Liver (tissue), 3 donors: ENCODE measurements around the gene MSI2.

Experiments
- GABPA ChIP-seq, 2 donors: IDR thresholded peaks in 1 of 2; conservative IDR thresholded peaks in 1 of 2; 2 replicates each; pipeline ENCODE4 v1.6.1; 2016; ENCODE audit warnings: antibody characterized with exemption in 2 of 2, mild to moderate bottlenecking in 1 of 2, moderate library complexity in 1 of 2
- RAD21 ChIP-seq, 2 donors: IDR thresholded peaks; 2 replicates each; pipeline ENCODE4 v1.6.1; 2016; ENCODE audit warnings: antibody characterized with exemption in 2 of 2, mild to moderate bottlenecking in 2 of 2
- TF ChIP-seq, protein P1 (sequence below): fragments of 150-350 bp; IDR thresholded peaks from 2 replicates; pipeline ENCODE4 v1.5.1; 2017; ENCODE audit warnings: improper control_type of control experiment, low read depth, low read length; ENCODE audit not compliant: missing input control
- TF ChIP-seq, protein P2 (sequence below): IDR thresholded peaks from 2 replicates; pipeline ENCODE4 v1.6.1; 2016; ENCODE audit warnings: antibody characterized with exemption
- TF ChIP-seq, protein P3 (sequence below): IDR thresholded peaks from 2 replicates; pipeline ENCODE4 v1.6.1; 2016; ENCODE audit warnings: antibody characterized with exemption
- TF ChIP-seq, protein P4 (sequence below): IDR thresholded peaks from 2 replicates; pipeline ENCODE4 v1.6.1; 2016; ENCODE audit warnings: antibody characterized with exemption, mild to moderate bottlenecking
- TF ChIP-seq, protein P5 (sequence below): IDR thresholded peaks from 2 replicates; pipeline ENCODE4 v1.6.1; 2016; ENCODE audit warnings: antibody characterized with exemption
- donor health status: healthy.
- donor health status: healthy.

DNA sequence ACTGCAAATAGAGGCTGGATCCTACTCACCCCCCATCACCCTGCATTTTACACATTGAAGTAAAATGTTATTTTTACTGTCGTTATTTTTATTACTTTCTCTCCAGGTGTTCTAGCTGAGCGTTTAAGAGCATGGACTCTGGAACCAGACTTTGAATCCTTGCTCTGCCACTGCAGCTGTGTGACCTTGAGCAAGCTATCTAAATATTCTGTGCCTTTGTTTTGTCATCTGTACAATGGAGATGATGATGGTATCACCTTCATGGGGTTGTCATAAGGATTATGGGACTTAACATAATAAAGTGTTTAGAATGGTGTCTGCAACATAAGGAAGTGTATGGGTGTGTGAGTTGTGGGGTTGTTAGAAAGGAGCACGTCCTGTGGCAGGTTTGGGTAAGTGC lies 17.8 kb downstream of the MSI2 start:
- TF ChIP-seq, protein P1, sequence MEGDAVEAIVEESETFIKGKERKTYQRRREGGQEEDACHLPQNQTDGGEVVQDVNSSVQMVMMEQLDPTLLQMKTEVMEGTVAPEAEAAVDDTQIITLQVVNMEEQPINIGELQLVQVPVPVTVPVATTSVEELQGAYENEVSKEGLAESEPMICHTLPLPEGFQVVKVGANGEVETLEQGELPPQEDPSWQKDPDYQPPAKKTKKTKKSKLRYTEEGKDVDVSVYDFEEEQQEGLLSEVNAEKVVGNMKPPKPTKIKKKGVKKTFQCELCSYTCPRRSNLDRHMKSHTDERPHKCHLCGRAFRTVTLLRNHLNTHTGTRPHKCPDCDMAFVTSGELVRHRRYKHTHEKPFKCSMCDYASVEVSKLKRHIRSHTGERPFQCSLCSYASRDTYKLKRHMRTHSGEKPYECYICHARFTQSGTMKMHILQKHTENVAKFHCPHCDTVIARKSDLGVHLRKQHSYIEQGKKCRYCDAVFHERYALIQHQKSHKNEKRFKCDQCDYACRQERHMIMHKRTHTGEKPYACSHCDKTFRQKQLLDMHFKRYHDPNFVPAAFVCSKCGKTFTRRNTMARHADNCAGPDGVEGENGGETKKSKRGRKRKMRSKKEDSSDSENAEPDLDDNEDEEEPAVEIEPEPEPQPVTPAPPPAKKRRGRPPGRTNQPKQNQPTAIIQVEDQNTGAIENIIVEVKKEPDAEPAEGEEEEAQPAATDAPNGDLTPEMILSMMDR, result no peak
- TF ChIP-seq, protein P2, sequence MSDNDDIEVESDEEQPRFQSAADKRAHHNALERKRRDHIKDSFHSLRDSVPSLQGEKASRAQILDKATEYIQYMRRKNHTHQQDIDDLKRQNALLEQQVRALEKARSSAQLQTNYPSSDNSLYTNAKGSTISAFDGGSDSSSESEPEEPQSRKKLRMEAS, result no peak
- TF ChIP-seq RAD21 (IDR thresholded peaks at IDR 0.05) (no peak), GABPA (IDR thresholded peaks at IDR 0.05 in 1 of 2, conservative IDR thresholded peaks at IDR 0.05 in 1 of 2) (no peak)
- TF ChIP-seq, protein P3, sequence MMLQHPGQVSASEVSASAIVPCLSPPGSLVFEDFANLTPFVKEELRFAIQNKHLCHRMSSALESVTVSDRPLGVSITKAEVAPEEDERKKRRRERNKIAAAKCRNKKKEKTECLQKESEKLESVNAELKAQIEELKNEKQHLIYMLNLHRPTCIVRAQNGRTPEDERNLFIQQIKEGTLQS, result no peak
- TF ChIP-seq, protein P4, sequence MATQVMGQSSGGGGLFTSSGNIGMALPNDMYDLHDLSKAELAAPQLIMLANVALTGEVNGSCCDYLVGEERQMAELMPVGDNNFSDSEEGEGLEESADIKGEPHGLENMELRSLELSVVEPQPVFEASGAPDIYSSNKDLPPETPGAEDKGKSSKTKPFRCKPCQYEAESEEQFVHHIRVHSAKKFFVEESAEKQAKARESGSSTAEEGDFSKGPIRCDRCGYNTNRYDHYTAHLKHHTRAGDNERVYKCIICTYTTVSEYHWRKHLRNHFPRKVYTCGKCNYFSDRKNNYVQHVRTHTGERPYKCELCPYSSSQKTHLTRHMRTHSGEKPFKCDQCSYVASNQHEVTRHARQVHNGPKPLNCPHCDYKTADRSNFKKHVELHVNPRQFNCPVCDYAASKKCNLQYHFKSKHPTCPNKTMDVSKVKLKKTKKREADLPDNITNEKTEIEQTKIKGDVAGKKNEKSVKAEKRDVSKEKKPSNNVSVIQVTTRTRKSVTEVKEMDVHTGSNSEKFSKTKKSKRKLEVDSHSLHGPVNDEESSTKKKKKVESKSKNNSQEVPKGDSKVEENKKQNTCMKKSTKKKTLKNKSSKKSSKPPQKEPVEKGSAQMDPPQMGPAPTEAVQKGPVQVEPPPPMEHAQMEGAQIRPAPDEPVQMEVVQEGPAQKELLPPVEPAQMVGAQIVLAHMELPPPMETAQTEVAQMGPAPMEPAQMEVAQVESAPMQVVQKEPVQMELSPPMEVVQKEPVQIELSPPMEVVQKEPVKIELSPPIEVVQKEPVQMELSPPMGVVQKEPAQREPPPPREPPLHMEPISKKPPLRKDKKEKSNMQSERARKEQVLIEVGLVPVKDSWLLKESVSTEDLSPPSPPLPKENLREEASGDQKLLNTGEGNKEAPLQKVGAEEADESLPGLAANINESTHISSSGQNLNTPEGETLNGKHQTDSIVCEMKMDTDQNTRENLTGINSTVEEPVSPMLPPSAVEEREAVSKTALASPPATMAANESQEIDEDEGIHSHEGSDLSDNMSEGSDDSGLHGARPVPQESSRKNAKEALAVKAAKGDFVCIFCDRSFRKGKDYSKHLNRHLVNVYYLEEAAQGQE, result no peak
- TF ChIP-seq, protein P5, sequence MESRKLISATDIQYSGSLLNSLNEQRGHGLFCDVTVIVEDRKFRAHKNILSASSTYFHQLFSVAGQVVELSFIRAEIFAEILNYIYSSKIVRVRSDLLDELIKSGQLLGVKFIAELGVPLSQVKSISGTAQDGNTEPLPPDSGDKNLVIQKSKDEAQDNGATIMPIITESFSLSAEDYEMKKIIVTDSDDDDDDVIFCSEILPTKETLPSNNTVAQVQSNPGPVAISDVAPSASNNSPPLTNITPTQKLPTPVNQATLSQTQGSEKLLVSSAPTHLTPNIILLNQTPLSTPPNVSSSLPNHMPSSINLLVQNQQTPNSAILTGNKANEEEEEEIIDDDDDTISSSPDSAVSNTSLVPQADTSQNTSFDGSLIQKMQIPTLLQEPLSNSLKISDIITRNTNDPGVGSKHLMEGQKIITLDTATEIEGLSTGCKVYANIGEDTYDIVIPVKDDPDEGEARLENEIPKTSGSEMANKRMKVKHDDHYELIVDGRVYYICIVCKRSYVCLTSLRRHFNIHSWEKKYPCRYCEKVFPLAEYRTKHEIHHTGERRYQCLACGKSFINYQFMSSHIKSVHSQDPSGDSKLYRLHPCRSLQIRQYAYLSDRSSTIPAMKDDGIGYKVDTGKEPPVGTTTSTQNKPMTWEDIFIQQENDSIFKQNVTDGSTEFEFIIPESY, result no peak
